ENCODE results near the gene HAUS2. TPM values are rescaled to one million over a fixed set of nuclear protein-coding genes. Genes with fewer than 3 reads are reported as not detected.
A peak's percentile ranks its signal among the peaks of the same experiment; 100 is the strongest.

Gene HAUS2
- total and polyA plus RNA-seq, 4 donors, result 30.2 to 46.5 (median 32.7) TPM

- H3K4me3 ChIP-seq (ENCODE audit: low read depth, low read length), result no peak overlapping the region
- H3K36me3 ChIP-seq (ENCODE audit: control insufficient read depth, insufficient read depth, low read length), result peaks cover 11% of the 10 kb centered on the region
- H3K27ac ChIP-seq (ENCODE audit: low read depth, low read length), result no peak overlapping the region
- WGBS (ENCODE audit: insufficient coverage), result 100% methylated on average over 1 of the region's 3 CpGs
- DNase-seq (ENCODE audit: low read depth in 4 of 6, low spot score in 6 of 6), result no peak
- no peaks in the 10 kb centered on the region for H3K4me1 ChIP-seq (ENCODE audit: control insufficient read depth, insufficient read depth, low read length)
- no peaks in the 10 kb centered on the region for H3K27me3 ChIP-seq (ENCODE audit: control insufficient read depth, insufficient read depth, low read length)
- no peaks in the 10 kb centered on the region for H3K9me3 ChIP-seq (ENCODE audit: control insufficient read depth, insufficient read depth, low read length)
Observed at GRCh38 chr15:42558739-42559138, 10.1 kb downstream of the HAUS2 start.

DNA sequence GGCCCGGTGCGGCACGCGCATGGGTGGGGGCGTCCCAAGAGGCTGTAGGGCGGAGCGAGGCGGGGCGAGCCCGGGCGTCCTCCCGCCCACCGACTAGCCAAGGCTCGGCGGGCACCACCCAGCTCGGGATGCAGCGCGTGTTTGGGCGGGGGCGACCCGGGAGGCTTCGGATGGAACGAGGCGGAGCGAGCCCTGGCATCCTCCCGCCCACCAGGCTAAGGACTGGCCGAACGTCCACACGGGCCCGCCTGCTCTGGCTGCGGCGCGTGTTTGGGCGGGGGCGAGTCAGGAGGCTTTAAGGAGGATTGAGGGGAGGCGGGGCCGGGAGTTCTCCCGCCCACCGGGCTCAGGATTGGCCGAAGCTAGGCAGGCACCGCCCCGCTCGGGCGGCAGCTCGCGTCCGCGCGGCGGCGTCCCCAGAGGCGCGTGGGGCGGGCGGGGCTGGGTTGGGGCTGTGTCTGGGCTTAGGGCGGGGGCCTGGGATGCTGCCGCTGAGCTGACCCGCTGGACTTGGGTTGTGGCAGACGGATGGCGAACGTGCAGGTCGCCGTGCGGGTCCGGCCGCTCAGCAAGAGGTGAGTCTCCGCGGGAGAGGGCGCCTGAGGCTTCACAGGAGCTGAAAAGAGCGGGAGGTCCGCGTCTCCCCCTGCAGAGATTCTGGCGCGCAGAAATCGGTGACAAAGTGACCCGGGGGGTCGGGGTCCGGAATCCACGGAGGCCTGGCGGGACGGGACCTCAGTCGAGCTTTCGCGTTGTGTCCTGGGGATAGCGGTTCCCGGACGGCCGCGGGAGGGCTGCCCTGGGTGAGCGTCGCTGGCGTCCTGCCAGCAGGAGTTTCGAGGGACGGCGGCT lies 26.8 kb downstream of the HAUS2 start, which contains the start of gene STARD9:
Gene STARD9 (plus strand): TSS at position 419 of the 852 bp plus-strand sequence. CDS start 110 bp downstream, at position 529.
- Histone ChIP-seq H3K36me3 (ENCODE audit: control insufficient read depth, insufficient read depth, low read length) (no peaks in the 10 kb centered on the region), H3K4me3 (ENCODE audit: low read depth, low read length) (peak within 1 kb of the TSS; percentile 97), H3K27ac (ENCODE audit: low read depth, low read length) (peak within 1 kb of the TSS; percentile 86), H3K9me3 (ENCODE audit: control insufficient read depth, insufficient read depth, low read length) (no peaks in the 10 kb centered on the region), H3K4me1 (ENCODE audit: control insufficient read depth, insufficient read depth, low read length) (peaks cover 17% of the 10 kb centered on the region), H3K27me3 (ENCODE audit: control insufficient read depth, insufficient read depth, low read length) (no peaks in the 10 kb centered on the region)
- DNase-seq (ENCODE audit: low read depth in 4 of 6, low spot score in 6 of 6), result peak; percentile 89 to 99 (median 95)
- WGBS (ENCODE audit: insufficient coverage), result under 1% methylated on average over 90 of the region's 95 CpGs

DNA sequence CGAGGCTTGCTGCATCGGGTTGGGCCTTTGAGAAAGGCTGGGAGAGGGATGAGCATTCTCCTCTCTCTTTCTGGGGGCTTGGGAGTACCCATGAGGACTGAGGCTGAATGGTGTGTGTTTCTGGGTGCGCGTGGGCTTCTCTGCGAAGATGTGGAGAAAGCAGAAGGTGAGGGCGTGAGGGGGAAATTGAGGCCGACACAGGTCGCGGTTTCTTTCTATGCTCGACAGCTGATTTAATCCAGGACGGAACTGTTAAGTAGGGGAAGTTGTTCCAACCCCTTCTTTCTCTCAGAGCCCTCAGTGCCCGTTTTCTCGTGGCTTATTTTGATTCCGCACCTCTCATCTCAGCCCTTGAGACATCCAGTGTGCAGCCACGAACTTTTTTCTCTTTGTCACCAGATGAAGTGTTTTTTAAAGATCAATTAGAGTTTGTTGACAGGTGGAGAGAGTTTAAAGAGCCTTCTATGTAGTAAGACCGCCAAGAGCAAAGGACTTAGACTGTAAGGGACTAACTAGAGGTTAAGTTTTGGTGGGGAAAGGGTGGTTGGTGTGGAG lies 27.5 kb downstream of the HAUS2 start:
- Histone ChIP-seq H3K27ac (ENCODE audit: low read depth, low read length) (peak overlapping the region; percentile 86), H3K4me3 (ENCODE audit: low read depth, low read length) (peak overlapping the region; percentile 97), H3K27me3 (ENCODE audit: control insufficient read depth, insufficient read depth, low read length) (no peaks in the 10 kb centered on the region), H3K36me3 (ENCODE audit: control insufficient read depth, insufficient read depth, low read length) (no peaks in the 10 kb centered on the region), H3K9me3 (ENCODE audit: control insufficient read depth, insufficient read depth, low read length) (no peaks in the 10 kb centered on the region), H3K4me1 (ENCODE audit: control insufficient read depth, insufficient read depth, low read length) (peaks cover 19% of the 10 kb centered on the region)
- WGBS (ENCODE audit: insufficient coverage), result 4% methylated on average over 10 of the region's 16 CpGs
- DNase-seq (ENCODE audit: low read depth in 4 of 6, low spot score in 6 of 6), result no peak

GRCh38 chr15:42576776-42577175 lies 28.1 kb downstream of the HAUS2 start:
- peak overlapping the region; percentile 16 for H3K27ac ChIP-seq (ENCODE audit: low read depth, low read length)
- H3K27me3 ChIP-seq (ENCODE audit: control insufficient read depth, insufficient read depth, low read length), result no peaks in the 10 kb centered on the region
- H3K36me3 ChIP-seq (ENCODE audit: control insufficient read depth, insufficient read depth, low read length), result no peaks in the 10 kb centered on the region
- DNase-seq (ENCODE audit: low read depth in 4 of 6, low spot score in 6 of 6), result no peak
- no peaks in the 10 kb centered on the region for H3K9me3 ChIP-seq (ENCODE audit: control insufficient read depth, insufficient read depth, low read length)
- peak overlapping the region; percentile 97 for H3K4me3 ChIP-seq (ENCODE audit: low read depth, low read length)
- peaks cover 25% of the 10 kb centered on the region for H3K4me1 ChIP-seq (ENCODE audit: control insufficient read depth, insufficient read depth, low read length)
- 63% methylated on average over 1 of the region's 1 CpG for WGBS (ENCODE audit: insufficient coverage)

- DNase-seq (ENCODE audit: low read depth in 4 of 6, low spot score in 6 of 6), result peak in 1 of 6 donors; percentile 64
- H3K27me3 ChIP-seq (ENCODE audit: control insufficient read depth, insufficient read depth, low read length), result no peaks in the 10 kb centered on the region
- WGBS (ENCODE audit: insufficient coverage), result 83% methylated on average over 1 of the region's 1 CpG
- no peak overlapping the region for H3K4me3 ChIP-seq (ENCODE audit: low read depth, low read length)
- H3K27ac ChIP-seq (ENCODE audit: low read depth, low read length), result no peak overlapping the region
- H3K9me3 ChIP-seq (ENCODE audit: control insufficient read depth, insufficient read depth, low read length), result no peaks in the 10 kb centered on the region
- H3K4me1 ChIP-seq (ENCODE audit: control insufficient read depth, insufficient read depth, low read length), result peaks cover 30% of the 10 kb centered on the region
- H3K36me3 ChIP-seq (ENCODE audit: control insufficient read depth, insufficient read depth, low read length), result no peaks in the 10 kb centered on the region
Observed at GRCh38 chr15:42577514-42578031, 28.9 kb downstream of the HAUS2 start.

GRCh38 chr15:42578984-42579537 lies 30.4 kb downstream of the HAUS2 start:
- Histone ChIP-seq H3K4me1 (ENCODE audit: control insufficient read depth, insufficient read depth, low read length) (peaks cover 33% of the 10 kb centered on the region), H3K9me3 (ENCODE audit: control insufficient read depth, insufficient read depth, low read length) (no peaks in the 10 kb centered on the region), H3K27me3 (ENCODE audit: control insufficient read depth, insufficient read depth, low read length) (no peaks in the 10 kb centered on the region), H3K27ac (ENCODE audit: low read depth, low read length) (no peak overlapping the region), H3K4me3 (ENCODE audit: low read depth, low read length) (no peak overlapping the region), H3K36me3 (ENCODE audit: control insufficient read depth, insufficient read depth, low read length) (no peaks in the 10 kb centered on the region)
- DNase-seq (ENCODE audit: low read depth in 4 of 6, low spot score in 6 of 6), result no peak
- WGBS (ENCODE audit: insufficient coverage), result no CpG with 5 or more reads among the region's 2 CpGs

DNA sequence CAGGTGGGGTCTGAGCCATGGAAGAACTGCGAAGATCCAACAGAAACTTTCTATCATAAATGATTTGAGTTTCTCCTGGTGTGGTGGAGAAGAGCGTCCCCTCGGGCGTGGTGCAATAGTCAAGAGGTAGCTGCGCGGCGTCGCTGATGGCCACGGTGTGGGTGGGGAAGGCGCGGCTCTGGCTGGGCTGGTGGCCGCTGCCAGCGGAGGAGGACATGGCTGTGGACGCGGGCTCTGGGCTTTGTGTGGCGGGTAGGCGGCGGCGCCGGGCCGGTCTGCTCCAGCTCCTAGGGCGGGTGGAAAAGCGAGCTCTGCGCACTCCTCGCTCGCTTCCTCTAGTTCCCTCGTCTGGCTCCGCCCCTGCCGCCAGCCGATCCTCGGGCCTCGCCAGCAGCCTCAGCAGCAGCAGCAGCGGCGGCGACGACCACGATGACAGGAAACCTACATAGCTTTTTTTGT lies 32.7 kb downstream of the HAUS2 start:
- 2% methylated on average over 32 of the region's 37 CpGs for WGBS (ENCODE audit: insufficient coverage)
- no peaks in the 10 kb centered on the region for H3K27me3 ChIP-seq (ENCODE audit: control insufficient read depth, insufficient read depth, low read length)
- H3K4me3 ChIP-seq (ENCODE audit: low read depth, low read length), result peak overlapping the region; percentile 43
- DNase-seq (ENCODE audit: low read depth in 4 of 6, low spot score in 6 of 6), result peak in 4 of 6 donors; percentile 57 to 95 (median 82)
- H3K27ac ChIP-seq (ENCODE audit: low read depth, low read length), result peak overlapping the region; percentile 65
- peaks cover 27% of the 10 kb centered on the region for H3K4me1 ChIP-seq (ENCODE audit: control insufficient read depth, insufficient read depth, low read length)
- H3K36me3 ChIP-seq (ENCODE audit: control insufficient read depth, insufficient read depth, low read length), result no peaks in the 10 kb centered on the region
- H3K9me3 ChIP-seq (ENCODE audit: control insufficient read depth, insufficient read depth, low read length), result no peaks in the 10 kb centered on the region

GRCh38 chr15:42582569-42583375 lies 34.1 kb downstream of the HAUS2 start:
- DNase-seq (ENCODE audit: low read depth in 4 of 6, low spot score in 6 of 6), result peak in 2 of 6 donors; percentile 42 to 72
- no peak overlapping the region for H3K4me3 ChIP-seq (ENCODE audit: low read depth, low read length)

More at GRCh38 chr15:42582569-42583375, 34.1 kb downstream of the HAUS2 start:
- Histone ChIP-seq H3K4me1 (ENCODE audit: control insufficient read depth, insufficient read depth, low read length) (peaks cover 21% of the 10 kb centered on the region), H3K27me3 (ENCODE audit: control insufficient read depth, insufficient read depth, low read length) (no peaks in the 10 kb centered on the region), H3K9me3 (ENCODE audit: control insufficient read depth, insufficient read depth, low read length) (no peaks in the 10 kb centered on the region), H3K27ac (ENCODE audit: low read depth, low read length) (no peak overlapping the region), H3K36me3 (ENCODE audit: control insufficient read depth, insufficient read depth, low read length) (no peaks in the 10 kb centered on the region)
- 58% methylated on average over 6 of the region's 8 CpGs for WGBS (ENCODE audit: insufficient coverage)
